ENCODE results near the gene DDX41.

DDX41 gene

GRCh38 chr5:177472460-177473442 is 44.0 kb downstream of the DDX41 start:
- 0 out of 2 replicates have a peak, but pooled peaks have one; percentile 50 for TF ChIP-seq ZFX (IDR thresholded peaks at IDR 0.05)
- TF ChIP-seq CTCF (conservative IDR thresholded peaks at IDR 0.05): no peak
- peak overlapping the region; percentile 70 for H3K27ac ChIP-seq

GRCh38 chr5:177471610-177472356 is 45.0 kb downstream of the DDX41 start:
- TF ChIP-seq ZFX (IDR thresholded peaks at IDR 0.05): no peak
- TF ChIP-seq CTCF (conservative IDR thresholded peaks at IDR 0.05): no peak
- H3K27ac ChIP-seq: peak overlapping the region; percentile 70

- no peak overlapping the region for H3K27ac ChIP-seq
- no peak for TF ChIP-seq ZFX (IDR thresholded peaks at IDR 0.05)
- no peak for TF ChIP-seq CTCF (conservative IDR thresholded peaks at IDR 0.05)
Observed at GRCh38 chr5:177470759-177471536, 45.8 kb downstream of the DDX41 start.

- no peak overlapping the region for H3K27ac ChIP-seq
Observed at GRCh38 chr5:177469750-177470525, 46.8 kb downstream of the DDX41 start.

GRCh38 chr5:177468685-177469628 is 47.8 kb downstream of the DDX41 start:
- TF ChIP-seq CTCF (conservative IDR thresholded peaks at IDR 0.05) (no peak), ZFX (IDR thresholded peaks at IDR 0.05) (no peak)
- H3K27ac ChIP-seq: no peak overlapping the region

More at GRCh38 chr5:177469750-177470525, 46.8 kb downstream of the DDX41 start:
- TF ChIP-seq CTCF (conservative IDR thresholded peaks at IDR 0.05) (no peak), ZFX (IDR thresholded peaks at IDR 0.05) (no peak)

- TF ChIP-seq ZFX (IDR thresholded peaks at IDR 0.05) (no peak), CTCF (conservative IDR thresholded peaks at IDR 0.05) (no peak)
- H3K27ac ChIP-seq: no peak overlapping the region
Observed at GRCh38 chr5:177468329-177468684, 48.5 kb downstream of the DDX41 start.
